Epithelial cell of proximal tubule (primary cell): ENCODE measurements around the gene APBA3. TPM values are rescaled to one million over a fixed set of nuclear protein-coding genes. Genes with fewer than 3 reads are reported as not detected.

Experiments used
- DNase-seq: peaks from one replicate; pipeline ENCODE4 v3.0.0-alpha.2; 2011; ENCODE audit warnings: low read depth
- H3K4me3 ChIP-seq: 2 replicates; pipeline ENCODE4 v1.5.1; 2011; ENCODE audit warnings: low read depth, mild to moderate bottlenecking, low read length
- CTCF ChIP-seq: conservative IDR thresholded peaks from 2 replicates; pipeline ENCODE4 v1.5.1; 2012; ENCODE audit warnings: low read depth, mild to moderate bottlenecking, low read length
- total RNA-seq: library from RNA; depleted of rRNA; stranded (reverse); fragments of >200 nt; gene quantifications from 2 replicates; pipeline ENCODE4 v1.2.3, GENCODE V29; 2015

APBA3 gene
- total RNA-seq, 1 donor from 2014 or later: 25.8 TPM

DNA sequence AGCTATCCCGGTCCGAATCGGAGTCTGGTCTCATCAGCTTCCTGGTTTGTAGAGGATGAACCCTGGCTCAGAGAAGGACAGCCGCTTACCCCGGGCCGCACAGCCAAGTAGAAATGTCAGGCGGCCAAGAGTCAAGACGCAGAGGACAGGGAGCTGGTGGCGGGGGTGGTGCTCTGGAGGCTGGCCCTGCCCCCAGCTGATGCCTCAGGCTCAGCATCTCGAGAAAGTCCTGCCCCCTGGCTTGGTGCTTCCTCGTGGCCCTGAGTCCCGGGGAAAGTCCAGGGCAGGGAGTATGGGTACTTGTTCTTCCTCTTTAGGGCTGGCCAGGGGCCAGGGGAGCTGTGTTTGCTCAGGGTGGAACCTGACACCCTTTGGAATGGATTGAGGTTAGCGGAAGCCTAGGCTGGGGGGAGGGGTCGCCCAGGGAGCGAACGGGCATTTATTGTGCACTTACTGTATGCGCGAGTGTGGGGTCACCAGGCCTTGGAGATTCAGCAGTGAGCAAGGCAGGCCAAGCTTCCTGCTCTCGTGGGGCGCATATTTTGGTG, 51.2 kb downstream of the APBA3 start:
- no peak overlapping the region for H3K4me3 ChIP-seq
- TF ChIP-seq CTCF: no peak
- no peak for DNase-seq

DNA sequence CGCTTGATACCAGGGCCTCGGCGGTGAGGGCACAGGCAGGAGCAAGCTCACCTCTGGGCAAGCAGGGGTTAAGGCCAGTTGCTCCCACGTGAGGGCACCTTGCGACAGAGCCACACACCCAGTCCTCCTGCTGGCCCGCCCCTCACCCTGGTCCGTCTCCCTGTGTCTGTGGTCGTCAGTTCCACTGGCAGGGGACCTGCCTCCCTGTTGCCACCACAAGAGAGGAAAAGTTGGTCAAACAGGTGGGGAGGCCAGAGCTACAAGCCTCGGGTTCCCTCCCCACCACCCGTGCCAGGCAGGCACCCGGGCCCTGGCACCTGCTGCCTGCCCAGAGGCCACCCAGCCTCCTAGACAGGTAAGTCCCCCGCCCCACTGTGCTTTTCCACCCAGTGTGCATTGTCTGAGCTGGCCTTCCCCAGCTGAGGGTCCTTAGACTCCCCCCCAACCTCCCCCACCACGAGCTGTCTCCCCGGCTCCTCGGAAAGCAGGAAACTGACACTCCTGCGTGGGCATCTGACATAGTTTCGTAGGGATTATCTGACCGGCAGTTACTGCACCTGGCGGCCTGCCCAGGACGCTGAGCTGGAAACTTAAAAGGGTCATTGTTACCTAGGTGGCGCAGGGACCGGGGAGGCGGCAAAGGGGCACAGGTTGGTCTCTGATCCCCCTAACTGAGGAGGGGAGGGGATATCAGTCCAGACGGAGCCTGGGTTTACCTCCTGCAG, 53.1 kb downstream of the APBA3 start, which contains the start of gene TJP3:
TJP3 (plus strand) TSS at position 178 of the 725 bp plus-strand sequence. CDS start 20,049 bp downstream, outside the sequence.
- DNase-seq: no peak
- H3K4me3 ChIP-seq: peak within 1 kb of the TSS; percentile 18
- no peak for TF ChIP-seq CTCF

- DNase-seq: no peak
- no peak for TF ChIP-seq CTCF
- no peak overlapping the region for H3K4me3 ChIP-seq
These were observed 53.7 kb downstream of the APBA3 start for GRCh38 chr19:3707868-3708206.

GRCh38 chr19:3701200-3701599, 60.3 kb downstream of the APBA3 start:
- no peak for TF ChIP-seq CTCF
- H3K4me3 ChIP-seq: no peak overlapping the region
- no peak for DNase-seq

Other genes starting within 250 kb of the APBA3 start
- not detected in 2 replicates for gene TEKTIP1, start 222.5 kb downstream of the APBA3 start, total RNA-seq
- 238 and 260 TPM in 2 replicates for gene MFSD12, start 204.1 kb downstream of the APBA3 start, total RNA-seq
- 125 and 135 TPM in 2 replicates for gene HMG20B, start 188.7 kb downstream of the APBA3 start, total RNA-seq
- not detected in 2 replicates for gene GIPC3, start 176.2 kb downstream of the APBA3 start, total RNA-seq
- gene TBXA2R, start 154.8 kb downstream of the APBA3 start, total RNA-seq: 0.17 and 0.51 TPM in 2 replicates
- 35.0 and 38.9 TPM in 2 replicates for gene CACTIN, start 134.9 kb downstream of the APBA3 start, total RNA-seq
- gene PIP5K1C, start 61.2 kb downstream of the APBA3 start, total RNA-seq: 11.7 and 20.4 TPM in 2 replicates
- 1.9 and 3.8 TPM in 2 replicates for gene TJP3, start 53.3 kb downstream of the APBA3 start, total RNA-seq
- gene MRPL54, start 990 bp upstream of the APBA3 start, total RNA-seq: 102 and 105 TPM in 2 replicates
- gene RAX2, start 10.5 kb upstream of the APBA3 start, total RNA-seq: not detected in 2 replicates
- 0.29 TPM in 1 of 2 replicates, not detected in the other for gene MATK, start 24.7 kb upstream of the APBA3 start, total RNA-seq
- gene ZFR2, start 107.3 kb upstream of the APBA3 start, total RNA-seq: not detected in 2 replicates
- not detected in 2 replicates for gene ATCAY, start 119.0 kb upstream of the APBA3 start, total RNA-seq
- gene NMRK2, start 171.4 kb upstream of the APBA3 start, total RNA-seq: not detected in 2 replicates
- gene DAPK3, start 209.4 kb upstream of the APBA3 start, total RNA-seq: 112 and 124 TPM in 2 replicates
- gene EEF2, start 223.8 kb upstream of the APBA3 start, total RNA-seq: 1,327 and 1,998 TPM in 2 replicates
- 26.7 and 31.5 TPM in 2 replicates for gene PIAS4, start 246.0 kb upstream of the APBA3 start, total RNA-seq